Lower leg skin (tissue), 3 donors: ENCODE measurements around the gene C16orf92.

ENCODE experiments used
- CTCF ChIP-seq, 3 donors: fragments of 450-650 bp; IDR thresholded peaks; one replicate each; pipeline ENCODE4 v1.5.1; 2016; ENCODE audit warnings: antibody characterized with exemption in 3 of 3, mild to moderate bottlenecking in 3 of 3, moderate library complexity in 2 of 3
- POLR2A ChIP-seq, 2 donors: fragments of 450-650 bp; IDR thresholded peaks; one replicate each; pipeline ENCODE4 v1.6.1; 2016 to 2017; ENCODE audit warnings: antibody characterized with exemption in 2 of 2, mild to moderate bottlenecking in 1 of 2, moderate library complexity in 1 of 2

- TF ChIP-seq POLR2A (IDR thresholded peaks at IDR 0.05) = peak in 1 of 2 donors; percentile 5
- no peak for TF ChIP-seq CTCF (IDR thresholded peaks at IDR 0.05)
Measured at GRCh38 chr16:30064729-30065101, 41.7 kb downstream of the C16orf92 start.
